Endothelial cell (in vitro differentiated cells): Measurements from ENCODE around the gene IRS2. TPM values are rescaled to one million over a fixed set of nuclear protein-coding genes. Genes with fewer than 3 reads are reported as not detected.

Experiments
- DNase-seq: peaks from one replicate; pipeline ENCODE4 v3.0.0; 2021; ENCODE audit warnings: low spot score
- H3K27ac Mint-ChIP-seq: one replicate; pipeline ENCODE4 v1.8.0; 2021; ENCODE audit warnings: mixed read lengths, inconsistent platforms; ENCODE audit not compliant: unreplicated experiment
- H3K27me3 Mint-ChIP-seq: one replicate; pipeline ENCODE4 v1.8.0; 2021; ENCODE audit warnings: mild to moderate bottlenecking, moderate library complexity, mixed read lengths, inconsistent platforms; ENCODE audit not compliant: unreplicated experiment
- H3K36me3 Mint-ChIP-seq: one replicate; pipeline ENCODE4 v1.8.0; 2021; ENCODE audit warnings: mild to moderate bottlenecking, low read depth, mixed read lengths, inconsistent platforms; ENCODE audit not compliant: unreplicated experiment
- H3K4me1 Mint-ChIP-seq: one replicate; pipeline ENCODE4 v1.8.0; 2021; ENCODE audit warnings: mild to moderate bottlenecking, mixed read lengths, inconsistent platforms; ENCODE audit not compliant: unreplicated experiment
- H3K4me3 Mint-ChIP-seq: one replicate; pipeline ENCODE4 v1.8.0; 2021; ENCODE audit warnings: mild to moderate bottlenecking, mixed read lengths, inconsistent platforms; ENCODE audit not compliant: unreplicated experiment
- H3K9me3 Mint-ChIP-seq: one replicate; pipeline ENCODE4 v1.8.0; 2021; ENCODE audit warnings: mixed read lengths, inconsistent platforms; ENCODE audit not compliant: unreplicated experiment
- total RNA-seq: library from RNA; stranded (reverse); fragmentation: NEBNext Ultra II Directional; extraction: Animal tissue kit (Norgen Biotek cat#: 25700); gene quantifications from one replicate; pipeline ENCODE4 v1.2.1, GENCODE V29; 2021; ENCODE audit not compliant: unreplicated experiment
- TF ChIP-seq, protein P1 (sequence below): fragments of 200-600 bp; sonication (generic); IDR thresholded peaks from one replicate; pipeline ENCODE4 v1.5.0; 2021; ENCODE audit warnings: antibody characterized with exemption; ENCODE audit not compliant: unreplicated experiment

The IRS2 gene
- total RNA-seq, 1 donor from 2014 or later = 16.4 TPM

DNA sequence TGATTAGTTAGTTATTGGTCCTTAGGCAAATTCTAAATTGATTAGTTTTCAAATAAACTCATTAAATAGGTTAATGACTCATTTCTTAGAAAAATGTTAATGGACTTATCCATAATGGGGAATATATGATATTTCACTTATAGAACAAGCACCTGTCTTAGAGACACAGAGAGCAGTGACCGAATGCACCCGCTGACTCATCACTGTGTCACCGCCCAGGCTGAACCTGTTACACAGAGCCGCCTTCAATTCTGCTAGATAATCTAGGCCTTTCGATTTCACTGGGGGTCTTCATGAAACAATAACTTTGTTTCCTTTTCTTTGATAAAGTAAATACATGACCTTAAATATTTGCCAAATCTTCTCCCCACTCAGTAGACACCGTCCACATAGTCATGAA, 13.1 kb downstream of the IRS2 start:
- no peak overlapping the region for H3K4me3 Mint-ChIP-seq
- peaks cover 5% of the 10 kb centered on the region for H3K4me1 Mint-ChIP-seq
- TF ChIP-seq, protein P1, sequence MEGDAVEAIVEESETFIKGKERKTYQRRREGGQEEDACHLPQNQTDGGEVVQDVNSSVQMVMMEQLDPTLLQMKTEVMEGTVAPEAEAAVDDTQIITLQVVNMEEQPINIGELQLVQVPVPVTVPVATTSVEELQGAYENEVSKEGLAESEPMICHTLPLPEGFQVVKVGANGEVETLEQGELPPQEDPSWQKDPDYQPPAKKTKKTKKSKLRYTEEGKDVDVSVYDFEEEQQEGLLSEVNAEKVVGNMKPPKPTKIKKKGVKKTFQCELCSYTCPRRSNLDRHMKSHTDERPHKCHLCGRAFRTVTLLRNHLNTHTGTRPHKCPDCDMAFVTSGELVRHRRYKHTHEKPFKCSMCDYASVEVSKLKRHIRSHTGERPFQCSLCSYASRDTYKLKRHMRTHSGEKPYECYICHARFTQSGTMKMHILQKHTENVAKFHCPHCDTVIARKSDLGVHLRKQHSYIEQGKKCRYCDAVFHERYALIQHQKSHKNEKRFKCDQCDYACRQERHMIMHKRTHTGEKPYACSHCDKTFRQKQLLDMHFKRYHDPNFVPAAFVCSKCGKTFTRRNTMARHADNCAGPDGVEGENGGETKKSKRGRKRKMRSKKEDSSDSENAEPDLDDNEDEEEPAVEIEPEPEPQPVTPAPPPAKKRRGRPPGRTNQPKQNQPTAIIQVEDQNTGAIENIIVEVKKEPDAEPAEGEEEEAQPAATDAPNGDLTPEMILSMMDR = no peak
- DNase-seq = no peak
- peaks cover 21% of the 10 kb centered on the region for H3K36me3 Mint-ChIP-seq
- H3K27me3 Mint-ChIP-seq = no peaks in the 10 kb centered on the region
- no peak overlapping the region for H3K27ac Mint-ChIP-seq
- no peaks in the 10 kb centered on the region for H3K9me3 Mint-ChIP-seq

DNA sequence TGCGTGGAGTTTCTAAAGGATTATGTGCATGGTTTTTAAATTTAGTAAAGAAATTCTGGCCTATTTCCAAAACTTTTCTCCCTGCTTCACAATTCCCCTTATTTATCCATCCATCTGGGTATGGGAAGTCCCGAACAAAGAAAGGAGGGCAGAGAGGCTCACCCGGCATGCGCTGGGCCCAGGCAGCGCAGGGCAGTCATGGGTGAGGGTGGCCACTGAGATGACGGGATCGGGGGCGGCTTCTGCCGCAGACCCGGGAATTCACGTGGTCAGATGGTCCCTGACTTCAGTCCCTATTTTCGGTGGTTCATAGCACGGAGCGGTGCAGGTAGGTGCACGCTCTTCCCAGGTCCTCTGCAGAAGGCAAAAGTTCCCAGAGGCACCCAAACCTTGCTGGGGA, 14.5 kb downstream of the IRS2 start:
- no peak overlapping the region for H3K4me3 Mint-ChIP-seq
- TF ChIP-seq, protein P1 = no peak

GRCh38 chr13:109770436-109770835, 15.9 kb downstream of the IRS2 start:
- no peak overlapping the region for H3K27ac Mint-ChIP-seq
- no peak overlapping the region for H3K4me3 Mint-ChIP-seq
- peaks cover 21% of the 10 kb centered on the region for H3K36me3 Mint-ChIP-seq
- no peaks in the 10 kb centered on the region for H3K4me1 Mint-ChIP-seq
- no peaks in the 10 kb centered on the region for H3K9me3 Mint-ChIP-seq
- TF ChIP-seq, protein P1 = no peak
- H3K27me3 Mint-ChIP-seq = no peaks in the 10 kb centered on the region
- DNase-seq = no peak

More for the DNA sequence above, 14.5 kb downstream of the IRS2 start:
- Mint-ChIP-seq H3K4me1 (no peaks in the 10 kb centered on the region), H3K9me3 (no peaks in the 10 kb centered on the region), H3K27ac (no peak overlapping the region), H3K36me3 (peaks cover 21% of the 10 kb centered on the region), H3K27me3 (no peaks in the 10 kb centered on the region)
- no peak for DNase-seq

- Mint-ChIP-seq H3K4me1 (peaks cover 2% of the 10 kb centered on the region), H3K36me3 (peaks cover 21% of the 10 kb centered on the region), H3K27ac (no peak overlapping the region), H3K9me3 (no peaks in the 10 kb centered on the region), H3K4me3 (no peak overlapping the region), H3K27me3 (no peaks in the 10 kb centered on the region)
- TF ChIP-seq, protein P1 = no peak
- DNase-seq = no peak
Measured at GRCh38 chr13:109769921-109770320, 16.5 kb downstream of the IRS2 start.

DNA sequence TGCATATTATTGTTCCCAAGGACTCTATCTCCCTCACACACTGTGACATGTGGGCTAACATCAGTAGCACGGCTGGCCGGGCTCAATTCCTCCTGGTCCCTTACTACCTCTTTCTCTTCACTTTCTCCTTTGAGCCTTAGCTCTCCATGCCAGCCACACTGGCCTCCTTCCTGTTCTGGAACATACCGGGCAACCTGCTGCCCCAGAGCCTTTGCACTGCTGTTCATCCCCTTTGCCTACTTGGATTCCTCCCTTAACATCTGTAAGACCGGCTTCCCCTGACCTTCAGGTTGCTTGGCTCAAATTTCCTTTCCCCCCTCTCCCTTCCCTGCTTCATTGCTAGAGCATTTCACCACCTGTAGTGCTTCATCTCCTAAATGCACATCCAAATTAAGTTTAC, 17.1 kb downstream of the IRS2 start:
- H3K36me3 Mint-ChIP-seq = peaks cover 21% of the 10 kb centered on the region
- no peaks in the 10 kb centered on the region for H3K9me3 Mint-ChIP-seq
- H3K4me1 Mint-ChIP-seq = peaks cover 7% of the 10 kb centered on the region
- no peak overlapping the region for H3K4me3 Mint-ChIP-seq
- DNase-seq = no peak
- TF ChIP-seq, protein P1 = no peak
- H3K27ac Mint-ChIP-seq = no peak overlapping the region
- no peaks in the 10 kb centered on the region for H3K27me3 Mint-ChIP-seq
